HEK293 (cell line): ENCODE measurements around the gene WAS.

ENCODE experiments used
- CTCF ChIA-PET: fragments of 350-600 bp; formaldehyde crosslinking; extraction: SDS; loops from one replicate; lab custom pipeline; 2021; ENCODE audit warnings: antibody characterized with exemption; lab: Yijun Ruan, JAX
- POLR2A ChIA-PET: fragments of 300-600 bp; formaldehyde crosslinking; extraction: SDS; loops from one replicate; lab custom pipeline; 2020; ENCODE audit warnings: antibody characterized with exemption, inconsistent platforms; lab: Yijun Ruan, JAX
- H3K27ac ChIP-seq: fragments of 200-500 bp; sonication (Bioruptor generic); 2 replicates; pipeline ENCODE4 v1.5.1; 2014; ENCODE audit warnings: low read depth, low read length, control low read depth, inconsistent platforms; ENCODE audit errors: extremely low read depth
- H3K36me3 ChIP-seq, 2 experiments: fragments of 200-500 bp in 1 of 2; sonication (Bioruptor generic) in 1 of 2; 1 replicate in 1 of 2; 2 replicates in 1 of 2; pipeline ENCODE4 v1.5.1; 2014 to 2017; ENCODE audit warnings: inconsistent platforms in 2 of 2, low read length in 2 of 2; ENCODE audit not compliant: control insufficient read depth in 2 of 2, insufficient read depth in 1 of 2
- H3K4me1 ChIP-seq: fragments of 200-500 bp; sonication (Bioruptor generic); 2 replicates; pipeline ENCODE4 v1.5.1; 2014; ENCODE audit warnings: mild to moderate bottlenecking, low read length, inconsistent platforms; ENCODE audit not compliant: control insufficient read depth, insufficient read depth
- H3K4me3 ChIP-seq: 2 replicates; pipeline ENCODE4 v1.5.1; 2011; ENCODE audit warnings: low read depth, mild to moderate bottlenecking, control low read depth, low read length, moderate library complexity
- H3K9me3 ChIP-seq: fragments of 200-500 bp; sonication (Bioruptor generic); 2 replicates; pipeline ENCODE4 v1.5.1; 2014; ENCODE audit warnings: low read depth, low read length, inconsistent platforms; ENCODE audit not compliant: control insufficient read depth, insufficient read depth
- GLIS2 ChIP-seq: fragments of 450-650 bp; formaldehyde crosslinking; IDR thresholded peaks from 2 replicates; pipeline ENCODE4 v1.5.1; 2016; ENCODE audit warnings: missing biosample characterization, missing genetic modification characterization
- HOXC10 ChIP-seq: sonication (generic); formaldehyde crosslinking; IDR thresholded peaks from 2 replicates; pipeline ENCODE4 v1.8.1; 2023; ENCODE audit warnings: mild to moderate bottlenecking, missing genetic modification reagents
- KLF7 ChIP-seq: fragments of 450-650 bp; formaldehyde crosslinking; IDR thresholded peaks from 2 replicates; pipeline ENCODE4 v1.5.1; 2016; ENCODE audit warnings: missing biosample characterization, missing genetic modification characterization, borderline replicate concordance
- ZBTB20 ChIP-seq: fragments of 450-650 bp; formaldehyde crosslinking; IDR thresholded peaks from 2 replicates; pipeline ENCODE4 v1.5.1; 2016; ENCODE audit warnings: missing biosample characterization, missing genetic modification characterization
- ZBTB48 ChIP-seq: fragments of 450-650 bp; formaldehyde crosslinking; IDR thresholded peaks from 2 replicates; pipeline ENCODE4 v1.5.1; 2016; ENCODE audit warnings: missing biosample characterization, missing genetic modification characterization
- ZFP41 ChIP-seq: fragments of 450-650 bp; formaldehyde crosslinking; IDR thresholded peaks from 2 replicates; pipeline ENCODE4 v1.5.1; 2016; ENCODE audit warnings: missing biosample characterization, missing genetic modification characterization, borderline replicate concordance
- ZNF132 ChIP-seq: fragments of 450-650 bp; formaldehyde crosslinking; IDR thresholded peaks from 2 replicates; pipeline ENCODE4 v1.5.1; 2017; ENCODE audit warnings: missing biosample characterization, missing genetic modification characterization, borderline replicate concordance
- ZNF174 ChIP-seq: fragments of 450-650 bp; formaldehyde crosslinking; IDR thresholded peaks from 2 replicates; pipeline ENCODE4 v1.5.0; 2017; ENCODE audit warnings: missing biosample characterization, mild to moderate bottlenecking, missing genetic modification characterization
- ZNF19 ChIP-seq: fragments of 450-650 bp; formaldehyde crosslinking; IDR thresholded peaks from 2 replicates; pipeline ENCODE4; 2016; ENCODE audit warnings: missing biosample characterization, missing genetic modification characterization, low read depth
- ZNF248 ChIP-seq: fragments of 450-650 bp; formaldehyde crosslinking; IDR thresholded peaks from 2 replicates; pipeline ENCODE4 v1.5.1; 2017; ENCODE audit warnings: missing biosample characterization, missing genetic modification characterization
- ZNF48 ChIP-seq: fragments of 450-650 bp; formaldehyde crosslinking; IDR thresholded peaks from 2 replicates; pipeline ENCODE4 v1.5.1; 2016; ENCODE audit warnings: missing biosample characterization, missing genetic modification characterization
- ZNF571 ChIP-seq: fragments of 450-650 bp; formaldehyde crosslinking; IDR thresholded peaks from 2 replicates; pipeline ENCODE4 v1.5.0; 2017; ENCODE audit warnings: missing biosample characterization, missing genetic modification characterization
- ZNF610 ChIP-seq: fragments of 450-650 bp; formaldehyde crosslinking; IDR thresholded peaks from 2 replicates; pipeline ENCODE4 v1.5.1; 2016; ENCODE audit warnings: missing biosample characterization, missing genetic modification characterization, borderline replicate concordance
- ZNF76 ChIP-seq: fragments of 450-650 bp; formaldehyde crosslinking; IDR thresholded peaks from 2 replicates; pipeline ENCODE4; 2016; ENCODE audit warnings: low read depth, missing biosample characterization, missing genetic modification characterization, borderline replicate concordance
- ZNF792 ChIP-seq: fragments of 450-650 bp; formaldehyde crosslinking; IDR thresholded peaks from 2 replicates; pipeline ENCODE4 v1.5.1; 2016; ENCODE audit warnings: missing biosample characterization, missing genetic modification characterization
- TF ChIP-seq, protein P1 (sequence below): fragments of 450-650 bp; formaldehyde crosslinking; IDR thresholded peaks from 2 replicates; pipeline ENCODE4 v1.5.1; 2016; ENCODE audit warnings: missing biosample characterization, missing genetic modification characterization
- TF ChIP-seq, protein P2 (sequence below): fragments of 450-650 bp; formaldehyde crosslinking; conservative IDR thresholded peaks from 2 replicates; pipeline ENCODE4 v1.5.1; 2016; ENCODE audit warnings: low read depth, missing biosample characterization, missing genetic modification characterization
- TF ChIP-seq, protein P3 (sequence below): fragments of 450-650 bp; formaldehyde crosslinking; IDR thresholded peaks from 2 replicates; pipeline ENCODE4 v1.5.1; 2017; ENCODE audit warnings: missing biosample characterization, missing genetic modification characterization
- TF ChIP-seq, protein P4 (sequence below): fragments of 450-650 bp; formaldehyde crosslinking; IDR thresholded peaks from 2 replicates; pipeline ENCODE4 v1.5.1; 2016; ENCODE audit warnings: missing biosample characterization, missing genetic modification characterization
- TF ChIP-seq, protein P5 (sequence below): fragments of 450-650 bp; formaldehyde crosslinking; IDR thresholded peaks from 2 replicates; pipeline ENCODE4; 2016; ENCODE audit warnings: missing biosample characterization, missing genetic modification characterization
- TF ChIP-seq, protein P6 (sequence below): fragments of 450-650 bp; formaldehyde crosslinking; IDR thresholded peaks from 2 replicates; pipeline ENCODE4 v1.5.1; 2016; ENCODE audit warnings: missing biosample characterization, missing genetic modification characterization
- TF ChIP-seq, protein P7 (sequence below): fragments of 450-650 bp; formaldehyde crosslinking; IDR thresholded peaks from 2 replicates; pipeline ENCODE4 v1.5.0; 2017; ENCODE audit warnings: missing biosample characterization, missing genetic modification characterization, borderline replicate concordance

WAS gene

DNA sequence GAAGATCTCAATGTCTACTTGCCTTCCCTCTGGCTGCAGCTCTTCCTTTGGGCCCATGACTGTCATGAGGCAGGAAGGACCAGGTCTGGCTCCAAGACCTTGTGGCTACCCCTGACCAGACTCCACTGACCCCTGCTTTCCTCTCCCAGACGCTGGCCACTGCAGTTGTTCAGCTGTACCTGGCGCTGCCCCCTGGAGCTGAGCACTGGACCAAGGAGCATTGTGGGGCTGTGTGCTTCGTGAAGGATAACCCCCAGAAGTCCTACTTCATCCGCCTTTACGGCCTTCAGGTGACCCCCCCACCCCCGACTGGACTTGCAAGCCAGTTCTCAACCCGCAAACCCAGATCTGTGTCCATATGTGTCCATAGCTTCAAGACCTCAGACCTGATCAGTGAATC lies 535 bp downstream of the WAS start:
- no peaks in the 10 kb centered on the region for H3K36me3 ChIP-seq
- H3K27ac ChIP-seq = no peak overlapping the region
- CTCF ChIA-PET = no interaction called here
- TF ChIP-seq, protein P1, sequence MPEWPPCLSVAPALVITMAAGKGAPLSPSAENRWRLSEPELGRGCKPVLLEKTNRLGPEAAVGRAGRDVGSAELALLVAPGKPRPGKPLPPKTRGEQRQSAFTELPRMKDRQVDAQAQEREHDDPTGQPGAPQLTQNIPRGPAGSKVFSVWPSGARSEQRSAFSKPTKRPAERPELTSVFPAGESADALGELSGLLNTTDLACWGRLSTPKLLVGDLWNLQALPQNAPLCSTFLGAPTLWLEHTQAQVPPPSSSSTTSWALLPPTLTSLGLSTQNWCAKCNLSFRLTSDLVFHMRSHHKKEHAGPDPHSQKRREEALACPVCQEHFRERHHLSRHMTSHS (tag by site-specific recombination) = no peak
- TF ChIP-seq ZNF76 (tag by site-specific recombination) (no peak), ZFP41 (no peak), HOXC10 (CRISPR knock-in tag) (no peak), ZNF248 (tag by site-specific recombination) (no peak), ZNF610 (tag by site-specific recombination) (no peak), ZBTB20 (tag by site-specific recombination) (no peak), ZNF132 (tag by site-specific recombination) (no peak)
- TF ChIP-seq, protein P2, sequence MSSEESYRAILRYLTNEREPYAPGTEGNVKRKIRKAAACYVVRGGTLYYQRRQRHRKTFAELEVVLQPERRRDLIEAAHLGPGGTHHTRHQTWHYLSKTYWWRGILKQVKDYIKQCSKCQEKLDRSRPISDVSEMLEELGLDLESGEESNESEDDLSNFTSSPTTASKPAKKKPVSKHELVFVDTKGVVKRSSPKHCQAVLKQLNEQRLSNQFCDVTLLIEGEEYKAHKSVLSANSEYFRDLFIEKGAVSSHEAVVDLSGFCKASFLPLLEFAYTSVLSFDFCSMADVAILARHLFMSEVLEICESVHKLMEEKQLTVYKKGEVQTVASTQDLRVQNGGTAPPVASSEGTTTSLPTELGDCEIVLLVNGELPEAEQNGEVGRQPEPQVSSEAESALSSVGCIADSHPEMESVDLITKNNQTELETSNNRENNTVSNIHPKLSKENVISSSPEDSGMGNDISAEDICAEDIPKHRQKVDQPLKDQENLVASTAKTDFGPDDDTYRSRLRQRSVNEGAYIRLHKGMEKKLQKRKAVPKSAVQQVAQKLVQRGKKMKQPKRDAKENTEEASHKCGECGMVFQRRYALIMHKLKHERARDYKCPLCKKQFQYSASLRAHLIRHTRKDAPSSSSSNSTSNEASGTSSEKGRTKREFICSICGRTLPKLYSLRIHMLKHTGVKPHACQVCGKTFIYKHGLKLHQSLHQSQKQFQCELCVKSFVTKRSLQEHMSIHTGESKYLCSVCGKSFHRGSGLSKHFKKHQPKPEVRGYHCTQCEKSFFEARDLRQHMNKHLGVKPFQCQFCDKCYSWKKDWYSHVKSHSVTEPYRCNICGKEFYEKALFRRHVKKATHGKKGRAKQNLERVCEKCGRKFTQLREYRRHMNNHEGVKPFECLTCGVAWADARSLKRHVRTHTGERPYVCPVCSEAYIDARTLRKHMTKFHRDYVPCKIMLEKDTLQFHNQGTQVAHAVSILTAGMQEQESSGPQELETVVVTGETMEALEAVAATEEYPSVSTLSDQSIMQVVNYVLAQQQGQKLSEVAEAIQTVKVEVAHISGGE (tag by site-specific recombination) = no peak
- TF ChIP-seq, protein P3, sequence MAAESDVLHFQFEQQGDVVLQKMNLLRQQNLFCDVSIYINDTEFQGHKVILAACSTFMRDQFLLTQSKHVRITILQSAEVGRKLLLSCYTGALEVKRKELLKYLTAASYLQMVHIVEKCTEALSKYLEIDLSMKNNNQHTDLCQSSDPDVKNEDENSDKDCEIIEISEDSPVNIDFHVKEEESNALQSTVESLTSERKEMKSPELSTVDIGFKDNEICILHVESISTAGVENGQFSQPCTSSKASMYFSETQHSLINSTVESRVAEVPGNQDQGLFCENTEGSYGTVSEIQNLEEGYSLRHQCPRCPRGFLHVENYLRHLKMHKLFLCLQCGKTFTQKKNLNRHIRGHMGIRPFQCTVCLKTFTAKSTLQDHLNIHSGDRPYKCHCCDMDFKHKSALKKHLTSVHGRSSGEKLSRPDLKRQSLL = no peak
- TF ChIP-seq, protein P4, sequence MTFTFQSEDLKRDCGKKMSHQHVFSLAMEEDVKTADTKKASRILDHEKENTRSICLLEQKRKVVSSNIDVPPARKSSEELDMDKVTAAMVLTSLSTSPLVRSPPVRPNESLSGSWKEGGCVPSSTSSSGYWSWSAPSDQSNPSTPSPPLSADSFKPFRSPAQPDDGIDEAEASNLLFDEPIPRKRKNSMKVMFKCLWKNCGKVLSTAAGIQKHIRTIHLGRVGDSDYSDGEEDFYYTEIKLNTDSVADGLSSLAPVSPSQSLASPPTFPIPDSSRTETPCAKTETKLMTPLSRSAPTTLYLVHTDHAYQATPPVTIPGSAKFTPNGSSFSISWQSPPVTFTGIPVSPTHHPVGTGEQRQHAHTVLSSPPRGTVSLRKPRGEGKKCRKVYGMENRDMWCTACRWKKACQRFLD = no peak
- TF ChIP-seq, protein P5, sequence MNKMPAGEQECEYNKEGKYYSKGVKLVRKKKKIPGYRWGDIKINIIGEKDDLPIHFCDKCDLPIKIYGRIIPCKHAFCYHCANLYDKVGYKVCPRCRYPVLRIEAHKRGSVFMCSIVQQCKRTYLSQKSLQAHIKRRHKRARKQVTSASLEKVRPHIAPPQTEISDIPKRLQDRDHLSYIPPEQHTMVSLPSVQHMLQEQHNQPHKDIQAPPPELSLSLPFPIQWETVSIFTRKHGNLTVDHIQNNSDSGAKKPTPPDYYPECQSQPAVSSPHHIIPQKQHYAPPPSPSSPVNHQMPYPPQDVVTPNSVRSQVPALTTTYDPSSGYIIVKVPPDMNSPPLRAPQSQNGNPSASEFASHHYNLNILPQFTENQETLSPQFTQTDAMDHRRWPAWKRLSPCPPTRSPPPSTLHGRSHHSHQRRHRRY (tag by site-specific recombination) = no peak
- TF ChIP-seq, all 188 proteins: peak for 0
- POLR2A ChIA-PET = no interaction called here
- Histone ChIP-seq H3K9me3 (no peaks in the 10 kb centered on the region), H3K4me1 (no peaks in the 10 kb centered on the region), H3K4me3 (no peak overlapping the region)

DNA sequence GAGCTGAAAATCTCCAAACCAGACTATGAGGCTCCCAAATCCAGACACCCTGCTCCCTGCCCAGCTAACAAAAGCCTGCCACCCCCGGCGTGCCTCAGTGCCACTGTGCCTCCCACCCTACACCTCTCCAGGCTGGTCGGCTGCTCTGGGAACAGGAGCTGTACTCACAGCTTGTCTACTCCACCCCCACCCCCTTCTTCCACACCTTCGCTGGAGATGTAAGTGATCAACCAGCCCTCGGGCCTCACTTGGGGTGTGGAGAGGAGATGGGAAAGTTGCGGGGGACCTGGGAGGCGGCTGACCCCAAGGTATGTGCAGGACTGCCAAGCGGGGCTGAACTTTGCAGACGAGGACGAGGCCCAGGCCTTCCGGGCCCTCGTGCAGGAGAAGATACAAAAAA lies 1.8 kb downstream of the WAS start:
- POLR2A ChIA-PET = no interaction called here
- H3K9me3 ChIP-seq = no peaks in the 10 kb centered on the region
- TF ChIP-seq KLF7 (tag by site-specific recombination) = no peak
- TF ChIP-seq ZNF792 = no peak
- TF ChIP-seq ZNF19 (tag by site-specific recombination) = no peak
- TF ChIP-seq, protein P6, sequence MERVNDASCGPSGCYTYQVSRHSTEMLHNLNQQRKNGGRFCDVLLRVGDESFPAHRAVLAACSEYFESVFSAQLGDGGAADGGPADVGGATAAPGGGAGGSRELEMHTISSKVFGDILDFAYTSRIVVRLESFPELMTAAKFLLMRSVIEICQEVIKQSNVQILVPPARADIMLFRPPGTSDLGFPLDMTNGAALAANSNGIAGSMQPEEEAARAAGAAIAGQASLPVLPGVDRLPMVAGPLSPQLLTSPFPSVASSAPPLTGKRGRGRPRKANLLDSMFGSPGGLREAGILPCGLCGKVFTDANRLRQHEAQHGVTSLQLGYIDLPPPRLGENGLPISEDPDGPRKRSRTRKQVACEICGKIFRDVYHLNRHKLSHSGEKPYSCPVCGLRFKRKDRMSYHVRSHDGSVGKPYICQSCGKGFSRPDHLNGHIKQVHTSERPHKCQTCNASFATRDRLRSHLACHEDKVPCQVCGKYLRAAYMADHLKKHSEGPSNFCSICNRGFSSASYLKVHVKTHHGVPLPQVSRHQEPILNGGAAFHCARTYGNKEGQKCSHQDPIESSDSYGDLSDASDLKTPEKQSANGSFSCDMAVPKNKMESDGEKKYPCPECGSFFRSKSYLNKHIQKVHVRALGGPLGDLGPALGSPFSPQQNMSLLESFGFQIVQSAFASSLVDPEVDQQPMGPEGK = no peak
- TF ChIP-seq ZNF48 (tag by site-specific recombination) = no peak
- no peak for TF ChIP-seq ZNF174
- TF ChIP-seq ZBTB48 = no peak
- TF ChIP-seq, protein P7, sequence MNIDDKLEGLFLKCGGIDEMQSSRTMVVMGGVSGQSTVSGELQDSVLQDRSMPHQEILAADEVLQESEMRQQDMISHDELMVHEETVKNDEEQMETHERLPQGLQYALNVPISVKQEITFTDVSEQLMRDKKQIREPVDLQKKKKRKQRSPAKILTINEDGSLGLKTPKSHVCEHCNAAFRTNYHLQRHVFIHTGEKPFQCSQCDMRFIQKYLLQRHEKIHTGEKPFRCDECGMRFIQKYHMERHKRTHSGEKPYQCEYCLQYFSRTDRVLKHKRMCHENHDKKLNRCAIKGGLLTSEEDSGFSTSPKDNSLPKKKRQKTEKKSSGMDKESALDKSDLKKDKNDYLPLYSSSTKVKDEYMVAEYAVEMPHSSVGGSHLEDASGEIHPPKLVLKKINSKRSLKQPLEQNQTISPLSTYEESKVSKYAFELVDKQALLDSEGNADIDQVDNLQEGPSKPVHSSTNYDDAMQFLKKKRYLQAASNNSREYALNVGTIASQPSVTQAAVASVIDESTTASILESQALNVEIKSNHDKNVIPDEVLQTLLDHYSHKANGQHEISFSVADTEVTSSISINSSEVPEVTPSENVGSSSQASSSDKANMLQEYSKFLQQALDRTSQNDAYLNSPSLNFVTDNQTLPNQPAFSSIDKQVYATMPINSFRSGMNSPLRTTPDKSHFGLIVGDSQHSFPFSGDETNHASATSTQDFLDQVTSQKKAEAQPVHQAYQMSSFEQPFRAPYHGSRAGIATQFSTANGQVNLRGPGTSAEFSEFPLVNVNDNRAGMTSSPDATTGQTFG = no peak
- TF ChIP-seq ZNF571 (tag by site-specific recombination) = no peak
- TF ChIP-seq, protein P1 (tag by site-specific recombination) = no peak
- no peak for TF ChIP-seq GLIS2
- TF ChIP-seq, all 188 proteins: peak for 0
- H3K4me1 ChIP-seq = no peaks in the 10 kb centered on the region
- CTCF ChIA-PET = no interaction called here
- no peak overlapping the region for H3K4me3 ChIP-seq
- no peak overlapping the region for H3K27ac ChIP-seq
- H3K36me3 ChIP-seq = no peaks in the 10 kb centered on the region
